Mucosa of rectum (tissue), 2 donors: ENCODE data around the gene UQCRH.

ENCODE experiments used
- H3K27ac ChIP-seq, 2 donors: one replicate each; pipeline ENCODE4 v1.7.0; 2013; ENCODE audit warnings: inconsistent platforms in 2 of 2, low read depth in 2 of 2, low read length in 2 of 2
- H3K27me3 ChIP-seq, 2 donors: one replicate each; pipeline ENCODE4 v1.7.0; 2013; ENCODE audit warnings: low read length in 2 of 2; ENCODE audit not compliant: control insufficient read depth in 2 of 2, insufficient read depth in 2 of 2
- H3K36me3 ChIP-seq, 2 donors: one replicate each; pipeline ENCODE4 v1.7.0; 2013; ENCODE audit warnings: low read length in 2 of 2; ENCODE audit not compliant: control insufficient read depth in 2 of 2, insufficient read depth in 2 of 2
- H3K4me1 ChIP-seq, 2 donors: one replicate each; pipeline ENCODE4 v1.7.0; 2013; ENCODE audit warnings: low read length in 2 of 2, mild to moderate bottlenecking in 1 of 2; ENCODE audit not compliant: control insufficient read depth in 2 of 2, insufficient read depth in 2 of 2
- H3K4me3 ChIP-seq, 2 donors: one replicate each; pipeline ENCODE4 v1.7.0; 2013; ENCODE audit warnings: low read length in 2 of 2
- H3K9ac ChIP-seq, 2 donors: one replicate each; pipeline ENCODE4 v1.7.0; 2013; ENCODE audit warnings: low read length in 2 of 2, low read depth in 1 of 2, mild to moderate bottlenecking in 1 of 2
- H3K9me3 ChIP-seq, 2 donors: one replicate each; pipeline ENCODE4 v1.7.0; 2013; ENCODE audit warnings: low read length in 2 of 2; ENCODE audit not compliant: control insufficient read depth in 2 of 2
- donor health status: healthy.
- donor health status: Normal muscosa, but diverticular disease.

UQCRH gene

DNA sequence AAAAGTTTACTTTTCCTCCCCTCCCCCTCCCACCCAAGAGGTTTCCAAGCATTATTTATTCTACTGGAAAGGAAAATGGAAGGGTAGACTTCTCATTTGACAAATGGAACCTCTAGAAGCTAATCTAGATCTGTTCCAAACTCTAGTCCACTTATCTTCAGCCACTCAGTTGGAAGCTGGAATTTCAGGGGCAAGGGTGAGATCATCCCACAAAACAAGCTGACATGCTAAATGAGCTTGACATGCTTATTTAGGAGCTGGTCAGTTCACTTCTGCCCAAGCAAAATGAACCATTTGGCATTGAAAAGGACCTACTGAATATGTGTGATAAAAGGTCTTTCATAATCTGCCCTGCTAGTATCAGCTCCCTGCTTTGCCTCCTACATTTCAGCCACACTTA is 5.1 kb upstream of the UQCRH start:
- H3K27me3 ChIP-seq = no peaks in the 10 kb centered on the region
- no peak overlapping the region for H3K9ac ChIP-seq
- no peak overlapping the region for H3K27ac ChIP-seq
- H3K4me1 ChIP-seq = peaks cover 12 to 16% of the 10 kb centered on the region in 2 donors
- no peak overlapping the region for H3K4me3 ChIP-seq
- H3K36me3 ChIP-seq = peaks cover 23 to 29% of the 10 kb centered on the region in 2 donors
- H3K9me3 ChIP-seq = no peaks in the 10 kb centered on the region

DNA sequence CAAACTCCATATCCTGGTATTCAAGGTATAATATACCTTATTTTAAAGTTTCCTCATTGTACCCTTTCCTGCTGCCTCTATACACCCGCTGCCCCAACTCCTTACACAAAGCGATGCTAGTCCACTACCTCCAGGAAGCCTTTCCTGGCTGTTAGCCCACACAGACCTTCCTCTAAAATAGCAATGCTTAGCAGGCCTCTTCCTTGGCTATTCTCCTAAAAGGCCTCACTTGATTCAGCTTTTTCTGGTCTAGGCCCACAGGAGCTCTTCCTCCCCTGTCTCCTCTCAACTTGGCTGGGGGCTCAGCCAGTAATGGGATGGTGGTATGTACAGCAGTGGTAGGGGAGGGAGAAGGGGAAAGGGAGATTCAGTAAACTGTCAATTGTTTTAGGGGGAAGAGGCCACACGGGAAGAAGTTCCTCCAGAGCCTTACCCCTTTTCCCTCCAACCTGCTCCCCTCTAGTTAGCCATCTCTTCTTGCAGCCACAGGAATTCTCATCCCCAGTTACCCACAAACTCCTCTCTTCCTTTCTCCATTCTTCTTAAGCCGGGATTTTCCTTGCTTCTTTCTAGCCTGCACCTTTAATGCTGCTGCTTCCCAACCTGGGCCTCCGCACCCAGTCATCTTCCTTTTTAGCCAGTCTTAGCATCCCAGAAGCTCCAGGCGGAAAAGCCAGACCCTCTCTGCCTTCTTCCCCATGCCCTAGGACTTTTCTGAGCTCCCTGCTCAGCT is 2.7 kb upstream of the UQCRH start:
- peak overlapping the region in 1 of 2 donors; percentile 96 for H3K27ac ChIP-seq
- no peaks in the 10 kb centered on the region for H3K9me3 ChIP-seq
- peak overlapping the region; percentile 97 to 98 for H3K4me3 ChIP-seq
- no peaks in the 10 kb centered on the region for H3K27me3 ChIP-seq
- H3K4me1 ChIP-seq = peaks cover 14 to 21% of the 10 kb centered on the region in 2 donors
- peaks cover 17 to 18% of the 10 kb centered on the region in 2 donors for H3K36me3 ChIP-seq
- H3K9ac ChIP-seq = peak overlapping the region; percentile 91 to 94

DNA sequence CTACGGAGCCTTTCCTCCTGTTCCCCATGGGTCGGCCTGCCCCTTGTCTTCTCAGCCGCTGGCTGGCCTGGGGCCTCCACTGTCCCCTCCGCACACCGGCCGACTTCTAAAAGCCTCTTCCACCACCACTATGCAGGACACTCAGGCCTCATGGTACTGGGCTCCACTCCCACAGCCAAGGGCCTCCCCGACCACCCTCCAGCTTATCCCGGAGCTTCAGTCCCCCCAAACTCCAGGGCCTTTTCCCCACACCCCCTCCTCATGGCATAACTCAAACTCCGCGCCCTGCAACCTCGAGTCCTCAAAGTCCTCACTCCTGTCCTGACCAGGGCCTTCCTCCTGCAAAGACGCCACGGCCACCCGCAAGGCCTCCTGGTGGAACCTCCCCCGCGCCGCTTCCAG is 2.1 kb upstream of the UQCRH start:
- peaks cover 16% of the 10 kb centered on the region in 2 donors for H3K36me3 ChIP-seq
- peak overlapping the region; percentile 91 to 94 for H3K9ac ChIP-seq
- H3K4me3 ChIP-seq = peak overlapping the region; percentile 97 to 98
- H3K27me3 ChIP-seq = no peaks in the 10 kb centered on the region
- H3K27ac ChIP-seq = peak overlapping the region; percentile 94 to 96
- H3K4me1 ChIP-seq = peaks cover 14 to 21% of the 10 kb centered on the region in 2 donors
- no peaks in the 10 kb centered on the region for H3K9me3 ChIP-seq

GRCh38 chr1:46301808-46302640 is 1.5 kb upstream of the UQCRH start:
- Histone ChIP-seq H3K4me3 (peak overlapping the region; percentile 97 to 98), H3K27ac (peak overlapping the region; percentile 94 to 96), H3K27me3 (no peaks in the 10 kb centered on the region), H3K9me3 (no peaks in the 10 kb centered on the region), H3K36me3 (peaks cover 10 to 13% of the 10 kb centered on the region in 2 donors), H3K4me1 (peaks cover 14 to 25% of the 10 kb centered on the region in 2 donors), H3K9ac (peak overlapping the region; percentile 91 to 94)

- Histone ChIP-seq H3K9me3 (no peaks in the 10 kb centered on the region), H3K27me3 (no peaks in the 10 kb centered on the region), H3K4me1 (peaks cover 14 to 28% of the 10 kb centered on the region in 2 donors), H3K4me3 (peak overlapping the region; percentile 97 to 98), H3K36me3 (peaks cover 6 to 7% of the 10 kb centered on the region in 2 donors), H3K27ac (peak overlapping the region; percentile 94 to 96), H3K9ac (peak overlapping the region; percentile 91 to 94)
Observed at GRCh38 chr1:46302641-46303037, 859 bp upstream of the UQCRH start.

- Histone ChIP-seq H3K27ac (peak overlapping the region; percentile 94 to 96), H3K4me3 (peak overlapping the region; percentile 97 to 98), H3K27me3 (no peaks in the 10 kb centered on the region), H3K4me1 (peaks cover 14 to 28% of the 10 kb centered on the region in 2 donors), H3K36me3 (peaks cover 4 to 6% of the 10 kb centered on the region in 2 donors), H3K9me3 (no peaks in the 10 kb centered on the region), H3K9ac (peak overlapping the region; percentile 94 to 100)
Observed at GRCh38 chr1:46303872-46304326, 401 bp downstream of the UQCRH start.

GRCh38 chr1:46306159-46306530 is 2.6 kb downstream of the UQCRH start:
- no peaks in the 10 kb centered on the region for H3K9me3 ChIP-seq
- peaks cover 8 to 19% of the 10 kb centered on the region in 2 donors for H3K4me1 ChIP-seq
- no peak overlapping the region for H3K4me3 ChIP-seq
- peaks cover 12 to 21% of the 10 kb centered on the region in 2 donors for H3K36me3 ChIP-seq
- H3K27me3 ChIP-seq = no peaks in the 10 kb centered on the region
- H3K9ac ChIP-seq = no peak overlapping the region
- no peak overlapping the region for H3K27ac ChIP-seq

GRCh38 chr1:46309401-46310159 is 6.1 kb downstream of the UQCRH start:
- Histone ChIP-seq H3K27me3 (no peaks in the 10 kb centered on the region), H3K36me3 (peaks cover 27 to 44% of the 10 kb centered on the region in 2 donors), H3K27ac (no peak overlapping the region), H3K9me3 (no peaks in the 10 kb centered on the region), H3K4me1 (peaks cover 2 to 12% of the 10 kb centered on the region in 2 donors), H3K9ac (no peak overlapping the region), H3K4me3 (no peak overlapping the region)

DNA sequence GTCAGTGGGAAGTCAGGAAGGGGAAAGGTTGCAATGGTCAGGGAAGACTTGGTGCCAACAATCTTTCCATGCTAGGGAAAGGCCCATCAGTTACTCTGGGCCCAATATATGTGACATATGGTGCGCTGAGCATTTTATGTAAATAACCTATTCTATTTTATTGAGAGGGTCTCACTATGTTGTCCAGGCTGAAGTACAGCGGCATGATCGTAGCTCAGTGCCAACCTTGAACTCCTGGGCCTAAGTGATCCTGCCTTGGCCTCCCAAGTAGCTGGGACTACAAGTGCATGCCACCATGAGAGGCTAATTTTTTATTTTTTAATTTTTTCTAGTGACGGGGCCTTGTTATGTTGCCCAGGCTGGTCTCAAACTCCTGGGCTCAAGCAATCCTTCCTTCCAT is 6.8 kb downstream of the UQCRH start:
- H3K36me3 ChIP-seq = peaks cover 30 to 48% of the 10 kb centered on the region in 2 donors

More for the DNA sequence above, 6.8 kb downstream of the UQCRH start:
- Histone ChIP-seq H3K27me3 (no peaks in the 10 kb centered on the region), H3K9ac (no peak overlapping the region), H3K9me3 (no peaks in the 10 kb centered on the region), H3K4me1 (peaks cover 0 to 7% of the 10 kb centered on the region in 2 donors), H3K4me3 (no peak overlapping the region), H3K27ac (no peak overlapping the region)
